ENCODE results near the gene DHX40.

- TF ChIP-seq CTCF (conservative IDR thresholded peaks at IDR 0.05 in 1 of 2, IDR thresholded peaks at IDR 0.05 in 1 of 2; ENCODE audit: low read depth in 1 of 2, low read length in 2 of 2) (no peak), EZH2 (IDR thresholded peaks at IDR 0.05; ENCODE audit: low read length, missing control alignments) (no peak)
Measured at GRCh38 chr17:59572301-59572924, 7.0 kb downstream of the DHX40 start.
